GM10847 (cell line): ENCODE results near the gene MTMR8.

ENCODE experiments used
- POLR2A ChIP-seq: IDR thresholded peaks from 2 replicates; pipeline ENCODE4 v1.6.1; 2011; ENCODE audit not compliant: insufficient read length; ENCODE audit errors: extremely low read depth

The MTMR8 gene

GRCh38 chrX:64394874-64395567 is at the start of gene MTMR8:
Gene MTMR8, minus strand, starts transcription at chrX:64395452. Its CDS starts 89 bp downstream, at chrX:64395363.
- no peak for TF ChIP-seq POLR2A

- no peak for TF ChIP-seq POLR2A
Observed at GRCh38 chrX:64439551-64439950, 44.3 kb upstream of the MTMR8 start.

GRCh38 chrX:64437665-64438064 is 42.4 kb upstream of the MTMR8 start:
- TF ChIP-seq POLR2A, result no peak

GRCh38 chrX:64437218-64437617 is 42.0 kb upstream of the MTMR8 start:
- TF ChIP-seq POLR2A, result no peak

GRCh38 chrX:64428371-64428770 is 33.1 kb upstream of the MTMR8 start:
- no peak for TF ChIP-seq POLR2A

GRCh38 chrX:64427787-64428186 is 32.5 kb upstream of the MTMR8 start:
- no peak for TF ChIP-seq POLR2A

GRCh38 chrX:64427281-64427680 is 32.0 kb upstream of the MTMR8 start:
- no peak for TF ChIP-seq POLR2A

GRCh38 chrX:64398088-64398487 is 2.8 kb upstream of the MTMR8 start:
- no peak for TF ChIP-seq POLR2A

GRCh38 chrX:64395568-64395929 is 297 bp upstream of the MTMR8 start:
- no peak for TF ChIP-seq POLR2A

GRCh38 chrX:64394059-64394873 is 986 bp downstream of the MTMR8 start:
- no peak for TF ChIP-seq POLR2A

GRCh38 chrX:64389489-64389888 is 5.8 kb downstream of the MTMR8 start:
- TF ChIP-seq POLR2A, result no peak

GRCh38 chrX:64379924-64380323 is 15.3 kb downstream of the MTMR8 start:
- no peak for TF ChIP-seq POLR2A

- no peak for TF ChIP-seq POLR2A
Observed at GRCh38 chrX:64377753-64378152, 17.5 kb downstream of the MTMR8 start.

GRCh38 chrX:64352081-64352480 is 43.2 kb downstream of the MTMR8 start:
- no peak for TF ChIP-seq POLR2A

GRCh38 chrX:64350521-64350920 is 44.7 kb downstream of the MTMR8 start:
- no peak for TF ChIP-seq POLR2A

GRCh38 chrX:64350047-64350446 is 45.2 kb downstream of the MTMR8 start:
- TF ChIP-seq POLR2A, result no peak
